Endodermal cell (in vitro differentiated cells): Measurements from ENCODE around the gene POLR2M. TPM values are rescaled to one million over a fixed set of nuclear protein-coding genes. Genes with fewer than 3 reads are reported as not detected.

ENCODE experiments used
- DNase-seq: peaks from one replicate; pipeline ENCODE4 v3.0.0-alpha.2; 2017
- H3K27ac ChIP-seq: 2 replicates; pipeline ENCODE4 v1.5.1; 2013; ENCODE audit warnings: mild to moderate bottlenecking, low read depth, low read length, moderate library complexity
- H3K27me3 ChIP-seq: 2 replicates; pipeline ENCODE4 v1.6.1; 2013; ENCODE audit warnings: mild to moderate bottlenecking, low read length, moderate library complexity; ENCODE audit not compliant: insufficient read depth, control insufficient read depth, poor library complexity, severe bottlenecking
- H3K36me3 ChIP-seq: 2 replicates; pipeline ENCODE4 v1.7.0; 2013; ENCODE audit warnings: mild to moderate bottlenecking, low read length, moderate library complexity; ENCODE audit not compliant: control insufficient read depth, insufficient read depth
- H3K4me1 ChIP-seq: one replicate; pipeline ENCODE4 v1.7.0; 2013; ENCODE audit warnings: low read length; ENCODE audit not compliant: control insufficient read depth, insufficient read depth
- H3K4me3 ChIP-seq: 2 replicates; pipeline ENCODE4 v1.5.1; 2013; ENCODE audit warnings: mild to moderate bottlenecking, low read length, moderate library complexity
- H3K9ac ChIP-seq: 2 replicates; pipeline ENCODE4 v1.6.1; 2013; ENCODE audit warnings: mild to moderate bottlenecking, low read length, moderate library complexity; ENCODE audit not compliant: poor library complexity, severe bottlenecking; ENCODE audit errors: extremely low read depth
- H3K9me3 ChIP-seq: 2 replicates; pipeline ENCODE4 v1.6.1; 2013; ENCODE audit warnings: mild to moderate bottlenecking, low read length, moderate library complexity; ENCODE audit not compliant: control insufficient read depth
- H3K27ac Mint-ChIP-seq: 2 replicates; pipeline ENCODE4 v1.8.0; 2020; ENCODE audit warnings: mixed read lengths
- H3K27me3 Mint-ChIP-seq: 2 replicates; pipeline ENCODE4 v1.8.0; 2021; ENCODE audit warnings: mild to moderate bottlenecking, mixed read lengths; ENCODE audit not compliant: insufficient read depth
- H3K36me3 Mint-ChIP-seq: 2 replicates; pipeline ENCODE4 v1.8.0; 2020; ENCODE audit warnings: low read depth, mixed read lengths
- H3K4me1 Mint-ChIP-seq: 2 replicates; pipeline ENCODE4 v1.8.0; 2020; ENCODE audit warnings: mixed read lengths
- H3K4me3 Mint-ChIP-seq: 2 replicates; pipeline ENCODE4 v1.8.0; 2020; ENCODE audit warnings: mild to moderate bottlenecking, moderate library complexity, mixed read lengths
- H3K9me3 Mint-ChIP-seq: 2 replicates; pipeline ENCODE4 v1.8.0; 2020; ENCODE audit warnings: mild to moderate bottlenecking, mixed read lengths
- WGBS, 2 experiments: methylation state at CpG; one replicate each; pipeline versions ENCODE4 v1.1.5 to v1.1.7; 2013; ENCODE audit warnings: missing lambda C conversion rate in 2 of 2, mixed read lengths in 1 of 2; ENCODE audit not compliant: insufficient coverage in 1 of 2, insufficient read length in 1 of 2; 5-methylcytosine and 5-hydroxymethylcytosine counted together
- total RNA-seq, 2 donors: library from RNA; stranded (reverse); fragmentation: NEBNext Ultra II Directional in 1 of 2; extraction: Animal tissue kit (Norgen Biotek cat#: 25700) in 1 of 2; gene quantifications; 2 replicates in 1 of 2; 3 replicates in 1 of 2; pipeline ENCODE4 v1.2.1, GENCODE V29; 2021
- TF ChIP-seq, protein P1 (sequence below): fragments of 200-600 bp; sonication (generic); conservative IDR thresholded peaks from 2 replicates; pipeline ENCODE4 v1.5.0; 2021; ENCODE audit warnings: antibody characterized with exemption, mild to moderate bottlenecking

Gene POLR2M
- total RNA-seq, 2 donors from 2014 or later, result 58.2 to 62.6 TPM

DNA sequence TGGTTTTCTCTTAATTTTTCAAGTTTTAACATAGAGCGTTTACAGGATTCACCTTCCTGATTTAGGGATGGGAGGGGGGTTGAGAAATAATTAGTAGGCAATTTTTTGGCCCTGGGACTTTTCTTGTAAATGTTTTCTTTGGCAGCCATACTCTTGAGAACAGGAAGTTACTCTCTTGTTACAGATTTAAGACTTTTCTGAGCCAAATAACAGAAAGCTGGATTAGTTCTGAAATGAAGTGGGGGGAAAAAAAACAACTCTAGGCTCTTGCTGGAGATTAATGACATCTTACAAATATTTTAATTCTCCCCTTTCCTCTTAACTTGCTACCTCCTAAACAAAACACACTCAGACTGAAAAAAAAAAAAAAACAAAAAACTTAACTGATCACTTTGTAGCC, 13.8 kb upstream of the POLR2M start:
- H3K9me3 ChIP-seq, result no peaks in the 10 kb centered on the region
- 96 to 100% methylated on average over 1 of the region's 1 CpG for WGBS, 2 experiments

GRCh38 chr15:57694279-57694678, 12.2 kb upstream of the POLR2M start:
- H3K4me1 Mint-ChIP-seq, result peaks cover 6% of the 10 kb centered on the region
- peaks cover 1% of the 10 kb centered on the region for H3K27me3 Mint-ChIP-seq
- TF ChIP-seq, protein P1, sequence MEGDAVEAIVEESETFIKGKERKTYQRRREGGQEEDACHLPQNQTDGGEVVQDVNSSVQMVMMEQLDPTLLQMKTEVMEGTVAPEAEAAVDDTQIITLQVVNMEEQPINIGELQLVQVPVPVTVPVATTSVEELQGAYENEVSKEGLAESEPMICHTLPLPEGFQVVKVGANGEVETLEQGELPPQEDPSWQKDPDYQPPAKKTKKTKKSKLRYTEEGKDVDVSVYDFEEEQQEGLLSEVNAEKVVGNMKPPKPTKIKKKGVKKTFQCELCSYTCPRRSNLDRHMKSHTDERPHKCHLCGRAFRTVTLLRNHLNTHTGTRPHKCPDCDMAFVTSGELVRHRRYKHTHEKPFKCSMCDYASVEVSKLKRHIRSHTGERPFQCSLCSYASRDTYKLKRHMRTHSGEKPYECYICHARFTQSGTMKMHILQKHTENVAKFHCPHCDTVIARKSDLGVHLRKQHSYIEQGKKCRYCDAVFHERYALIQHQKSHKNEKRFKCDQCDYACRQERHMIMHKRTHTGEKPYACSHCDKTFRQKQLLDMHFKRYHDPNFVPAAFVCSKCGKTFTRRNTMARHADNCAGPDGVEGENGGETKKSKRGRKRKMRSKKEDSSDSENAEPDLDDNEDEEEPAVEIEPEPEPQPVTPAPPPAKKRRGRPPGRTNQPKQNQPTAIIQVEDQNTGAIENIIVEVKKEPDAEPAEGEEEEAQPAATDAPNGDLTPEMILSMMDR, result no peak
- no peaks in the 10 kb centered on the region for H3K9me3 Mint-ChIP-seq
- H3K27ac Mint-ChIP-seq, result no peak overlapping the region
- Histone ChIP-seq H3K4me1 (no peaks in the 10 kb centered on the region), H3K4me3 (no peak overlapping the region), H3K27ac (no peak overlapping the region), H3K36me3 (no peaks in the 10 kb centered on the region), H3K27me3 (peaks cover 6% of the 10 kb centered on the region), H3K9me3 (no peaks in the 10 kb centered on the region), H3K9ac (no peak overlapping the region)
- WGBS, 2 experiments, result 100% methylated on average over 1 of the region's 1 CpG
- no peak for DNase-seq
- H3K4me3 Mint-ChIP-seq, result no peak overlapping the region
- no peaks in the 10 kb centered on the region for H3K36me3 Mint-ChIP-seq

More for the DNA sequence above, 13.8 kb upstream of the POLR2M start:
- no peaks in the 10 kb centered on the region for H3K27me3 Mint-ChIP-seq
- DNase-seq, result no peak
- H3K27ac ChIP-seq, result no peak overlapping the region
- no peak overlapping the region for H3K4me3 ChIP-seq
- H3K36me3 Mint-ChIP-seq, result no peaks in the 10 kb centered on the region
- no peak overlapping the region for H3K4me3 Mint-ChIP-seq
- no peaks in the 10 kb centered on the region for H3K9me3 Mint-ChIP-seq
- H3K9ac ChIP-seq, result no peak overlapping the region
- peaks cover 6% of the 10 kb centered on the region for H3K4me1 Mint-ChIP-seq
- H3K27ac Mint-ChIP-seq, result no peak overlapping the region
- H3K36me3 ChIP-seq, result no peaks in the 10 kb centered on the region
- TF ChIP-seq, protein P1, result no peak
- no peaks in the 10 kb centered on the region for H3K4me1 ChIP-seq
- no peaks in the 10 kb centered on the region for H3K27me3 ChIP-seq

GRCh38 chr15:57696146-57696545, 10.4 kb upstream of the POLR2M start:
- H3K36me3 Mint-ChIP-seq, result no peaks in the 10 kb centered on the region
- no peak for DNase-seq
- Histone ChIP-seq H3K4me3 (no peak overlapping the region), H3K27ac (no peak overlapping the region), H3K36me3 (no peaks in the 10 kb centered on the region), H3K9me3 (no peaks in the 10 kb centered on the region), H3K9ac (no peak overlapping the region), H3K27me3 (peaks cover 17% of the 10 kb centered on the region), H3K4me1 (no peaks in the 10 kb centered on the region)
- no peaks in the 10 kb centered on the region for H3K9me3 Mint-ChIP-seq
- WGBS, 2 experiments, result 72 to 89% methylated on average over 2 to 5 of the region's 5 CpGs
- TF ChIP-seq, protein P1, result no peak
- H3K27ac Mint-ChIP-seq, result no peak overlapping the region
- peaks cover 6% of the 10 kb centered on the region for H3K4me1 Mint-ChIP-seq
- no peak overlapping the region for H3K4me3 Mint-ChIP-seq
- H3K27me3 Mint-ChIP-seq, result peaks cover 15% of the 10 kb centered on the region
